ENCODE data around the gene SENP3.

SENP3 gene

DNA sequence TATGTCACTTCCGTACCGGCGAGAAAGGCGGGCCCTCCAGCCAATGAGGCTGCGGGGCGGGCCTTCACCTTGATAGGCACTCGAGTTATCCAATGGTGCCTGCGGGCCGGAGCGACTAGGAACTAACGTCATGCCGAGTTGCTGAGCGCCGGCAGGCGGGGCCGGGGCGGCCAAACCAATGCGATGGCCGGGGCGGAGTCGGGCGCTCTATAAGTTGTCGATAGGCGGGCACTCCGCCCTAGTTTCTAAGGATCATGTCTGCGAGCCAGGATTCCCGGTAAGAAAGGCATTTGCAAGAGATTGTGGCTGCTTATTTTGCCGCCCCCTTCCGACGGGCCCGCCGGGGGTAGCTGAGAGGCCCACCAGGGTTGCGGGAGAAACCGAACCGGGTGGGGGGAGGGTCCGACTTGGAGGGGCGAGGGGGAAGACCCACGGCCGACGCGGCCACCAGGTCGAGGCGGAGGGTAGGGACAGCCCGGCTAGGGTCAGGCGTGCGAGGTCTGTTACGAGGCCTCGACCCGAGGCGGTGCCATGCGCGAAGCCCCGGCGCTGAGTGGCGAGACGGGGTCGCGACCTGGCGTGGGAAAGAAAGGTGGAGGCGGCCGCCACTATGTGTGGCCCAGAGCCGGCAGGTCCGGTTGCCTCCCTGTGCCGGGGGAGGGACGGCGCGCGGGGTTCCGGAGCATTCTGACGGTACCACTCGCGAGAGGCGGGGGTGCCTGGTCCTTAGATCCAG is 11.0 kb downstream of the SENP3 start (continued):
- 0 out of 2 replicates have a peak, but pooled peaks have one; percentile 4 for TF ChIP-seq ZNF341 (tag by site-specific recombination; IDR thresholded peaks at IDR 0.05; ENCODE audit: low read depth)
- peak; percentile 82 for TF ChIP-seq ZFP37 (tag by site-specific recombination; IDR thresholded peaks at IDR 0.05)
- no peak for TF ChIP-seq ZNF561 (tag by site-specific recombination; IDR thresholded peaks at IDR 0.05; ENCODE audit: borderline replicate concordance)
- TF ChIP-seq ZNF292 (tag by site-specific recombination; IDR thresholded peaks at IDR 0.05; ENCODE audit: borderline replicate concordance, low read depth) = no peak
- TF ChIP-seq ZBTB21 (tag by site-specific recombination; IDR thresholded peaks at IDR 0.05) = peak; percentile 92
- TF ChIP-seq, protein P1, sequence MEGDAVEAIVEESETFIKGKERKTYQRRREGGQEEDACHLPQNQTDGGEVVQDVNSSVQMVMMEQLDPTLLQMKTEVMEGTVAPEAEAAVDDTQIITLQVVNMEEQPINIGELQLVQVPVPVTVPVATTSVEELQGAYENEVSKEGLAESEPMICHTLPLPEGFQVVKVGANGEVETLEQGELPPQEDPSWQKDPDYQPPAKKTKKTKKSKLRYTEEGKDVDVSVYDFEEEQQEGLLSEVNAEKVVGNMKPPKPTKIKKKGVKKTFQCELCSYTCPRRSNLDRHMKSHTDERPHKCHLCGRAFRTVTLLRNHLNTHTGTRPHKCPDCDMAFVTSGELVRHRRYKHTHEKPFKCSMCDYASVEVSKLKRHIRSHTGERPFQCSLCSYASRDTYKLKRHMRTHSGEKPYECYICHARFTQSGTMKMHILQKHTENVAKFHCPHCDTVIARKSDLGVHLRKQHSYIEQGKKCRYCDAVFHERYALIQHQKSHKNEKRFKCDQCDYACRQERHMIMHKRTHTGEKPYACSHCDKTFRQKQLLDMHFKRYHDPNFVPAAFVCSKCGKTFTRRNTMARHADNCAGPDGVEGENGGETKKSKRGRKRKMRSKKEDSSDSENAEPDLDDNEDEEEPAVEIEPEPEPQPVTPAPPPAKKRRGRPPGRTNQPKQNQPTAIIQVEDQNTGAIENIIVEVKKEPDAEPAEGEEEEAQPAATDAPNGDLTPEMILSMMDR (tag by site-specific recombination; IDR thresholded peaks at IDR 0.05) = 0 out of 2 replicates have a peak, but pooled peaks have one; percentile 38
- peak; percentile 41; the same call in 1 of the 2 replicates for TF ChIP-seq WT1 (tag by site-specific recombination; IDR thresholded peaks at IDR 0.05)
- TF ChIP-seq ZNF548 (tag by site-specific recombination; IDR thresholded peaks at IDR 0.05) = no peak
- TF ChIP-seq, protein P2, sequence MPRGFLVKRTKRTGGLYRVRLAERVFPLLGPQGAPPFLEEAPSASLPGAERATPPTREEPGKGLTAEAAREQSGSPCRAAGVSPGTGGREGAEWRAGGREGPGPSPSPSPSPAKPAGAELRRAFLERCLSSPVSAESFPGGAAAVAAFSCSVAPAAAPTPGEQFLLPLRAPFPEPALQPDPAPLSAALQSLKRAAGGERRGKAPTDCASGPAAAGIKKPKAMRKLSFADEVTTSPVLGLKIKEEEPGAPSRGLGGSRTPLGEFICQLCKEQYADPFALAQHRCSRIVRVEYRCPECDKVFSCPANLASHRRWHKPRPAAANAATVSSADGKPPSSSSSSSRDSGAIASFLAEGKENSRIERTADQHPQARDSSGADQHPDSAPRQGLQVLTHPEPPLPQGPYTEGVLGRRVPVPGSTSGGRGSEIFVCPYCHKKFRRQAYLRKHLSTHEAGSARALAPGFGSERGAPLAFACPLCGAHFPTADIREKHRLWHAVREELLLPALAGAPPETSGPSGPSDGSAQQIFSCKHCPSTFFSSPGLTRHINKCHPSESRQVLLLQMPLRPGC (tag by site-specific recombination; IDR thresholded peaks at IDR 0.05) = peak; percentile 41; the same call in 1 of the 2 replicates

DNA sequence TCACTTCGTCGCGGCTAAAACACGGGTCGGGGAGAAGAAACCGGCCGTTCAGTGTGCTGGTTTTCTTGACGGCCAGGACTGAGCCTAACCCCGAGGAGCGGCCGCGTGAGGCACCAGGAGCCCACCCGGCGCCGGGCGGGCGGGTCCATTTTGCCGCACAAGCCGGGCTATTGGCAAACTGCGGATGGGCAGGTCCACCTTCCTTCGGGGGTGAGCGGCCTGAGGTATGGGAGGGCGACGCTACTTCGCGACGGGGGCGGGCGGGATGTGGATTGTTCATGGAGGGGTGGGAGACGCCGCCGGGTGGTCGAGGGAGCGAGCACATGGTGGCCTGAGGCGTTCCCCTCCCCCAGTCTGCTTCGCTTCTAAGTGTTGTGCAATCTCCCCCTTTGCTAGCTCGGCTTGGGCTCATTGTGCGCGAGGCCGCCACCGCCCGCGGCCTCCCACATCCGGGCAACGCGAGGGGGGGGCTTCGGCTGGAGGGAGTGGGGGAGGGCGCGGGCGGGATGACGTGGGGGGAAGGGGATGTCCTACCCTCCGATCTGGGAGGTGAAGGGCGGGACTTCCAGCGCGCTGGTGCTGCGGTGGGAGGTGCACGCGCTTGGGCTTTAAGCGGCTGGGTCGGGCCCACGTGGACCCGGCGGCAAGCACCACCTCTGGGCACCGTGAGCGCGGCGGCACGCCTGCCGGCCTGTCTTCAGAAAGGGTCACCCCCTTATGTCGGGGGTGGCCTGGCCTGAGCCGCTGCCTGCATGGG is 11.8 kb downstream of the SENP3 start:
- H3K4me3 ChIP-seq (ENCODE audit: low read depth, low read length) = peak overlapping the region; percentile 97
- no peaks in the 10 kb centered on the region for H3K9me3 ChIP-seq (ENCODE audit: control insufficient read depth, insufficient read depth, low read depth, low read length)
- POLR2A ChIA-PET = interaction anchor here (0.6 to 8.2 kb wide), 22 partner anchors 8 to 358 kb away, joined by 3 to 98 read pairs (median 4); partner anchors contain the start of genes ATP1B2, CNTROB, FXR2 and MPDU1
- H3K36me3 ChIP-seq (ENCODE audit: control insufficient read depth in 2 of 2, insufficient read depth in 1 of 2, low read length in 2 of 2) = peaks cover 65 to 86% of the 10 kb centered on the region in 2 experiments
- peaks cover 5% of the 10 kb centered on the region for H3K4me1 ChIP-seq (ENCODE audit: control insufficient read depth, insufficient read depth, low read length)
- H3K27ac ChIP-seq (ENCODE audit: extremely low read depth, low read depth, low read length) = peak overlapping the region; percentile 98
- CTCF ChIA-PET = interaction anchor here (0.7 to 1.1 kb wide), 4 partner anchors 10 to 114 kb away, joined by 3 to 6 read pairs (median 4); partner anchors contain the start of genes MPDU1, TP53 and WRAP53
- TF ChIP-seq ZNF248 (tag by site-specific recombination; IDR thresholded peaks at IDR 0.05) (no peak), ZNF366 (tag by site-specific recombination; conservative IDR thresholded peaks at IDR 0.05) (peak; percentile 74), ZEB2 (tag by site-specific recombination; IDR thresholded peaks at IDR 0.05) (peak; percentile 57), ZNF184 (tag by site-specific recombination; IDR thresholded peaks at IDR 0.05) (no peak), ZBTB7A (tag by site-specific recombination; IDR thresholded peaks at IDR 0.05; ENCODE audit: low read depth) (peak; percentile 35; the same call in 1 of the 2 replicates), ZFP37 (tag by site-specific recombination; IDR thresholded peaks at IDR 0.05) (no peak), ZNF792 (tag by site-specific recombination; IDR thresholded peaks at IDR 0.05) (peak; percentile 68; the same call in 1 of the 2 replicates), ZNF202 (tag by site-specific recombination; IDR thresholded peaks at IDR 0.05; ENCODE audit: borderline replicate concordance) (no peak), IKZF3 (tag by site-specific recombination; IDR thresholded peaks at IDR 0.05) (0 out of 2 replicates have a peak, but pooled peaks have one; percentile 13)
- TF ChIP-seq, protein P3, sequence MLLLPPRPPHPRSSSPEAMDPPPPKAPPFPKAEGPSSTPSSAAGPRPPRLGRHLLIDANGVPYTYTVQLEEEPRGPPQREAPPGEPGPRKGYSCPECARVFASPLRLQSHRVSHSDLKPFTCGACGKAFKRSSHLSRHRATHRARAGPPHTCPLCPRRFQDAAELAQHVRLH (tag by site-specific recombination; IDR thresholded peaks at IDR 0.05) = peak; percentile 38; the same call in 1 of the 2 replicates
- TF ChIP-seq, protein P4, sequence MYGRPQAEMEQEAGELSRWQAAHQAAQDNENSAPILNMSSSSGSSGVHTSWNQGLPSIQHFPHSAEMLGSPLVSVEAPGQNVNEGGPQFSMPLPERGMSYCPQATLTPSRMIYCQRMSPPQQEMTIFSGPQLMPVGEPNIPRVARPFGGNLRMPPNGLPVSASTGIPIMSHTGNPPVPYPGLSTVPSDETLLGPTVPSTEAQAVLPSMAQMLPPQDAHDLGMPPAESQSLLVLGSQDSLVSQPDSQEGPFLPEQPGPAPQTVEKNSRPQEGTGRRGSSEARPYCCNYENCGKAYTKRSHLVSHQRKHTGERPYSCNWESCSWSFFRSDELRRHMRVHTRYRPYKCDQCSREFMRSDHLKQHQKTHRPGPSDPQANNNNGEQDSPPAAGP (tag by site-specific recombination; IDR thresholded peaks at IDR 0.05) = peak; percentile 93
- TF ChIP-seq, protein P5, sequence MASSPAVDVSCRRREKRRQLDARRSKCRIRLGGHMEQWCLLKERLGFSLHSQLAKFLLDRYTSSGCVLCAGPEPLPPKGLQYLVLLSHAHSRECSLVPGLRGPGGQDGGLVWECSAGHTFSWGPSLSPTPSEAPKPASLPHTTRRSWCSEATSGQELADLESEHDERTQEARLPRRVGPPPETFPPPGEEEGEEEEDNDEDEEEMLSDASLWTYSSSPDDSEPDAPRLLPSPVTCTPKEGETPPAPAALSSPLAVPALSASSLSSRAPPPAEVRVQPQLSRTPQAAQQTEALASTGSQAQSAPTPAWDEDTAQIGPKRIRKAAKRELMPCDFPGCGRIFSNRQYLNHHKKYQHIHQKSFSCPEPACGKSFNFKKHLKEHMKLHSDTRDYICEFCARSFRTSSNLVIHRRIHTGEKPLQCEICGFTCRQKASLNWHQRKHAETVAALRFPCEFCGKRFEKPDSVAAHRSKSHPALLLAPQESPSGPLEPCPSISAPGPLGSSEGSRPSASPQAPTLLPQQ (tag by site-specific recombination; IDR thresholded peaks at IDR 0.05) = peak; percentile 95
- TF ChIP-seq, protein P6, sequence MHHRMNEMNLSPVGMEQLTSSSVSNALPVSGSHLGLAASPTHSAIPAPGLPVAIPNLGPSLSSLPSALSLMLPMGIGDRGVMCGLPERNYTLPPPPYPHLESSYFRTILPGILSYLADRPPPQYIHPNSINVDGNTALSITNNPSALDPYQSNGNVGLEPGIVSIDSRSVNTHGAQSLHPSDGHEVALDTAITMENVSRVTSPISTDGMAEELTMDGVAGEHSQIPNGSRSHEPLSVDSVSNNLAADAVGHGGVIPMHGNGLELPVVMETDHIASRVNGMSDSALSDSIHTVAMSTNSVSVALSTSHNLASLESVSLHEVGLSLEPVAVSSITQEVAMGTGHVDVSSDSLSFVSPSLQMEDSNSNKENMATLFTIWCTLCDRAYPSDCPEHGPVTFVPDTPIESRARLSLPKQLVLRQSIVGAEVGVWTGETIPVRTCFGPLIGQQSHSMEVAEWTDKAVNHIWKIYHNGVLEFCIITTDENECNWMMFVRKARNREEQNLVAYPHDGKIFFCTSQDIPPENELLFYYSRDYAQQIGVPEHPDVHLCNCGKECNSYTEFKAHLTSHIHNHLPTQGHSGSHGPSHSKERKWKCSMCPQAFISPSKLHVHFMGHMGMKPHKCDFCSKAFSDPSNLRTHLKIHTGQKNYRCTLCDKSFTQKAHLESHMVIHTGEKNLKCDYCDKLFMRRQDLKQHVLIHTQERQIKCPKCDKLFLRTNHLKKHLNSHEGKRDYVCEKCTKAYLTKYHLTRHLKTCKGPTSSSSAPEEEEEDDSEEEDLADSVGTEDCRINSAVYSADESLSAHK (tag by site-specific recombination; IDR thresholded peaks at IDR 0.05) = peak; percentile 36; the same call in 1 of the 2 replicates
- TF ChIP-seq, protein P7, sequence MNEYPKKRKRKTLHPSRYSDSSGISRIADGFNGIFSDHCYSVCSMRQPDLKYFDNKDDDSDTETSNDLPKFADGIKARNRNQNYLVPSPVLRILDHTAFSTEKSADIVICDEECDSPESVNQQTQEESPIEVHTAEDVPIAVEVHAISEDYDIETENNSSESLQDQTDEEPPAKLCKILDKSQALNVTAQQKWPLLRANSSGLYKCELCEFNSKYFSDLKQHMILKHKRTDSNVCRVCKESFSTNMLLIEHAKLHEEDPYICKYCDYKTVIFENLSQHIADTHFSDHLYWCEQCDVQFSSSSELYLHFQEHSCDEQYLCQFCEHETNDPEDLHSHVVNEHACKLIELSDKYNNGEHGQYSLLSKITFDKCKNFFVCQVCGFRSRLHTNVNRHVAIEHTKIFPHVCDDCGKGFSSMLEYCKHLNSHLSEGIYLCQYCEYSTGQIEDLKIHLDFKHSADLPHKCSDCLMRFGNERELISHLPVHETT (tag by site-specific recombination; IDR thresholded peaks at IDR 0.05) = peak; percentile 15; the same call in 1 of the 2 replicates

Measured in HEK293 (cell line).